Islet of Langerhans (tissue), 1 donor: ENCODE data around the gene GOLGA8B.
"Not testable (repeated sequence)": the region's sequence is repeated elsewhere in the genome, so short reads cannot be mapped to it uniquely, and the experiment has no call there.

ENCODE experiments used
- FAIRE-seq: peaks from one replicate; lab custom pipeline; 2011; peaks lifted over from hg19 to GRCh38; lab: Jason Lieb, UNC

Gene GOLGA8B

GRCh38 chr15:34559764-34560163 is 23.7 kb downstream of the GOLGA8B start:
- FAIRE-seq = not testable (repeated sequence)

- FAIRE-seq = not testable (repeated sequence)
Observed at GRCh38 chr15:34555162-34555561, 28.3 kb downstream of the GOLGA8B start.

- FAIRE-seq = not testable (repeated sequence)
Observed at GRCh38 chr15:34554716-34555115, 28.7 kb downstream of the GOLGA8B start.

GRCh38 chr15:34554126-34554525 is 29.3 kb downstream of the GOLGA8B start:
- FAIRE-seq = not testable (repeated sequence)

GRCh38 chr15:34550129-34550528 is 33.3 kb downstream of the GOLGA8B start:
- not testable (repeated sequence) for FAIRE-seq

GRCh38 chr15:34549381-34549809 is 34.1 kb downstream of the GOLGA8B start:
- not testable (repeated sequence) for FAIRE-seq

- FAIRE-seq = not testable (repeated sequence)
Observed at GRCh38 chr15:34543860-34544649, 39.4 kb downstream of the GOLGA8B start.

- FAIRE-seq = not testable (repeated sequence)
Observed at GRCh38 chr15:34535857-34536256, 47.6 kb downstream of the GOLGA8B start.
